Nephron (organoid): Measurements from ENCODE around the gene SCFD1.

Experiments
- H3K27ac Mint-ChIP-seq, 3 experiments: 2 replicates each; pipeline ENCODE4 v1.8.0; 2020; ENCODE audit warnings: mixed read lengths in 3 of 3, mild to moderate bottlenecking in 2 of 3, moderate library complexity in 1 of 3
- H3K27me3 Mint-ChIP-seq: 2 replicates; pipeline ENCODE4 v1.8.0; 2021; ENCODE audit warnings: low read depth, mild to moderate bottlenecking, moderate library complexity, mixed read lengths
- H3K36me3 Mint-ChIP-seq: 2 replicates; pipeline ENCODE4 v1.8.0; 2020; ENCODE audit warnings: low read depth, mixed read lengths
- H3K4me1 Mint-ChIP-seq: 2 replicates; pipeline ENCODE4 v1.8.0; 2020; ENCODE audit warnings: mixed read lengths
- H3K4me3 Mint-ChIP-seq, 3 experiments: 2 replicates each; pipeline ENCODE4 v1.8.0; 2020; ENCODE audit warnings: mild to moderate bottlenecking in 3 of 3, mixed read lengths in 3 of 3, moderate library complexity in 2 of 3
- H3K9me3 Mint-ChIP-seq: 2 replicates; pipeline ENCODE4 v1.8.0; 2020; ENCODE audit warnings: mixed read lengths
- CTCF ChIP-seq, 3 experiments: fragments of 200-600 bp; sonication (generic); IDR thresholded peaks; one replicate each; pipeline ENCODE4 v1.5.0; 2021; ENCODE audit warnings: antibody characterized with exemption in 3 of 3; ENCODE audit not compliant: unreplicated experiment in 3 of 3

The SCFD1 gene

GRCh38 chr14:30768791-30769190 is 146.7 kb downstream of the SCFD1 start:
- H3K27me3 Mint-ChIP-seq = peaks cover 6% of the 10 kb centered on the region
- TF ChIP-seq CTCF (IDR thresholded peaks at IDR 0.05; ENCODE audit: unreplicated experiment in 3 of 3) = no peak
- no peak overlapping the region for H3K27ac Mint-ChIP-seq
- peaks cover 2% of the 10 kb centered on the region for H3K36me3 Mint-ChIP-seq
- no peaks in the 10 kb centered on the region for H3K4me1 Mint-ChIP-seq
- H3K9me3 Mint-ChIP-seq = peaks cover 10% of the 10 kb centered on the region
- no peak overlapping the region for H3K4me3 Mint-ChIP-seq

DNA sequence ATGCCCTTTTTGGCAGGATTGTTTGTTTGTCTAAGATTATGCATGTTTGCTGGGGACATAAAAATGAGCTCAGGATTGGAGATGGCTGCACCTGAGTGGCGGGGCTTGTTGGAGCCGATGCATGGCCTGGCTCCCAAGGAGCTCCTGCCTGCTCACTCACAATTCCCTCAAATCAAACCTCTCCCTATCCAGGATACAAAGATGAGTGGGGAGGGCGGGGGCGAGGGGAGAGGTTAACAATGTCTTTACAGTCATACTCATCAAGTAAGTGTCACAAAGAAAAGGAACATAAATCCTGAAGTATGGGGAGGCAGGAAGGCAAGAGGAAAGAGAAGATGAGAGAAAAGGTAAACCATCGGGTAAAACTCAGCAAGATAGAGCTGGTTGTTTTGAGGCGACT is 148.3 kb downstream of the SCFD1 start:
- Mint-ChIP-seq H3K9me3 (peaks cover 3% of the 10 kb centered on the region), H3K4me1 (no peaks in the 10 kb centered on the region), H3K4me3 (no peak overlapping the region), H3K27ac (no peak overlapping the region), H3K36me3 (no peaks in the 10 kb centered on the region), H3K27me3 (peaks cover 6% of the 10 kb centered on the region)
- no peak for TF ChIP-seq CTCF (IDR thresholded peaks at IDR 0.05; ENCODE audit: unreplicated experiment in 3 of 3)

DNA sequence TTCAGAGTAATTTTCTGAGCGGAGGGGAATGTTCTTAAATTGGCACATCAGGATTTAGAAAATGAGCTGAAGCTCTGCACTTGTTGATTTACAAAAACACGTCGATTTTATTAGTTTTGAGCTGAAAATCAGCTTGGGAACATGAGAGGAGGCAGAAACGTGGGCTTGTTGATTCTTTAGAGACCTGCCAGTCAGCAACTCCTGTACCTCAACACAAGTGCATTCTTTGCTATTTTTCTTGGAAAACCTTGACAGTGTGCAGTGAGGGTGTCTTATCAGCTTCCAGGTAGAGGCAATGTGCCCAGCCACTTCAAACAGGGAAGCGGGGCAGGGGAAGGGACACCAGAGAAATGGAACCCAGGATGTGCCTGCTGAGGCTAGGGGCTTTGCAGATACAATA is 149.5 kb downstream of the SCFD1 start:
- TF ChIP-seq CTCF (IDR thresholded peaks at IDR 0.05; ENCODE audit: unreplicated experiment in 3 of 3) = no peak
- Mint-ChIP-seq H3K27me3 (peaks cover 6% of the 10 kb centered on the region), H3K4me3 (no peak overlapping the region), H3K27ac (no peak overlapping the region), H3K4me1 (no peaks in the 10 kb centered on the region), H3K36me3 (no peaks in the 10 kb centered on the region), H3K9me3 (peaks cover 3% of the 10 kb centered on the region)

GRCh38 chr14:30779210-30779609 is 157.1 kb downstream of the SCFD1 start:
- Mint-ChIP-seq H3K4me3 (no peak overlapping the region), H3K4me1 (no peaks in the 10 kb centered on the region), H3K36me3 (no peaks in the 10 kb centered on the region), H3K27ac (no peak overlapping the region), H3K27me3 (peaks cover 3% of the 10 kb centered on the region), H3K9me3 (no peaks in the 10 kb centered on the region)
- no peak for TF ChIP-seq CTCF (IDR thresholded peaks at IDR 0.05; ENCODE audit: unreplicated experiment in 3 of 3)
